ENCODE results near the gene KRTAP3-1. TPM values are rescaled to one million over a fixed set of nuclear protein-coding genes. Genes with fewer than 3 reads are reported as not detected.
A peak's percentile ranks its signal among the peaks of the same experiment; 100 is the strongest.

Gene KRTAP3-1
- total RNA-seq, 1 donor from 2014 or later, result not detected

DNA sequence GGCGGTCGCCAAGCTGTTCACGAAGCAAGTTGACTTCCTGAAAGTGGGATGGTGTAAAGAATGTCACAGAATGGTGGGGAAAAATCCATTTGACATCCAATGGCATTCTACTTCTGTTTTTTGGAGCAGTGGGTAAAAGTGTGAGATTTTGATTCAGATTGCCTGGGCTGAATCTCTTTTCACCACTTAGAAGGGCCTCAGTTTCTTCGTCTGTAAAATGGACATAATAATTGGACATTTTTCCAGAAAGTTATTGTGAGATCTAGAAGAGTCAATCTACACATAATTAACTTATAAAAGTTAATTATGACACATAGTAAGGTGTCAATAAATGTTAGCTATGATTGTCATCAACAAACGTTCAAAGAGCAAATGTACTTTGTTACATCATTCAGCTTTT is 27.8 kb downstream of the KRTAP3-1 start:
- DNase-seq (ENCODE audit: extremely low spot score, unreplicated experiment), result no peak
- TF ChIP-seq, protein P1, sequence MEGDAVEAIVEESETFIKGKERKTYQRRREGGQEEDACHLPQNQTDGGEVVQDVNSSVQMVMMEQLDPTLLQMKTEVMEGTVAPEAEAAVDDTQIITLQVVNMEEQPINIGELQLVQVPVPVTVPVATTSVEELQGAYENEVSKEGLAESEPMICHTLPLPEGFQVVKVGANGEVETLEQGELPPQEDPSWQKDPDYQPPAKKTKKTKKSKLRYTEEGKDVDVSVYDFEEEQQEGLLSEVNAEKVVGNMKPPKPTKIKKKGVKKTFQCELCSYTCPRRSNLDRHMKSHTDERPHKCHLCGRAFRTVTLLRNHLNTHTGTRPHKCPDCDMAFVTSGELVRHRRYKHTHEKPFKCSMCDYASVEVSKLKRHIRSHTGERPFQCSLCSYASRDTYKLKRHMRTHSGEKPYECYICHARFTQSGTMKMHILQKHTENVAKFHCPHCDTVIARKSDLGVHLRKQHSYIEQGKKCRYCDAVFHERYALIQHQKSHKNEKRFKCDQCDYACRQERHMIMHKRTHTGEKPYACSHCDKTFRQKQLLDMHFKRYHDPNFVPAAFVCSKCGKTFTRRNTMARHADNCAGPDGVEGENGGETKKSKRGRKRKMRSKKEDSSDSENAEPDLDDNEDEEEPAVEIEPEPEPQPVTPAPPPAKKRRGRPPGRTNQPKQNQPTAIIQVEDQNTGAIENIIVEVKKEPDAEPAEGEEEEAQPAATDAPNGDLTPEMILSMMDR (conservative IDR thresholded peaks at IDR 0.05), result no peak
- Mint-ChIP-seq H3K4me1 (ENCODE audit: unreplicated experiment) (peaks cover 19% of the 10 kb centered on the region), H3K4me3 (no peak overlapping the region), H3K27ac (no peak overlapping the region), H3K36me3 (no peaks in the 10 kb centered on the region), H3K27me3 (no peaks in the 10 kb centered on the region), H3K9me3 (no peaks in the 10 kb centered on the region)

DNA sequence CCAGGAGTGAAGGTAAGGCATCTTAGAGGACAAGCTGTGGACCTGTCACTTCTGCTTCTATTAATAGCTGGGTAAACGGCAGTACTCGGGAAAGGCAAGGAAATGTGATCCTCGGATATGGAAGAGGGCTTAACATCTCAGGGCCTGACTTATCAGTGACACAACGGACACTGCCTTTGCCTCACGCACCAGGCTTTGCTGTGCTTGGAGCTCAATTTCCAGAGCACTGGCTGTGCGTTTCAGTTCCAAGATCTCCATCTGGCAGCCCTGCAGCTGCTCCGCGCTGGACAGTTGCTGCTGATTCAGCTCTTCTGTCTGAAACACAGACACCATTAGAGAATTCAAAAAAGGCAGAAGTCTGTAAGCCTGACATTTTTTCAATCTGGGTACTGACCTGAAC is 28.3 kb downstream of the KRTAP3-1 start:
- H3K27ac Mint-ChIP-seq, result peak overlapping the region; percentile 11
- H3K27me3 Mint-ChIP-seq, result no peaks in the 10 kb centered on the region
- no peaks in the 10 kb centered on the region for H3K9me3 Mint-ChIP-seq
- peaks cover 19% of the 10 kb centered on the region for H3K4me1 Mint-ChIP-seq (ENCODE audit: unreplicated experiment)
- TF ChIP-seq, protein P1 (conservative IDR thresholded peaks at IDR 0.05), result no peak
- no peaks in the 10 kb centered on the region for H3K36me3 Mint-ChIP-seq
- DNase-seq (ENCODE audit: extremely low spot score, unreplicated experiment), result no peak
- no peak overlapping the region for H3K4me3 Mint-ChIP-seq

DNA sequence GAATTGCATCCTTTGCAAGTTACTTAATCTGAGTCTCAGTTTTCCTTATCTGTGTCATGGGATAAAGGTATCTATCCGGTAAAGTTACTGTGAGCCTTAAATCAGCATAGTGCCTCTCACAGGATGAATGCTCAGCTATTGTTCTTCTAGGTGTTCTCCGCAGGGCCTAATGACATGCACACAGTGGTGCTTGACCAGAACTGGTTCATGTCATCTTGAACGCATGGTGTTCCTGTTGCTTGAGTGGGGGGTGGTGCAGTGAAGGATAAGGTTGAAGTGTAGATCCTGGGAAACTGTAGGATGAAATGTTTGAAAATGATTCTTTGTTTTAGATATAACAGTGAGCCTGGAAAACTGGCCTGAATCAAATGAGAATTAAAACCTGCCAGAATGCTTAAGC is 28.8 kb downstream of the KRTAP3-1 start:
- DNase-seq (ENCODE audit: extremely low spot score, unreplicated experiment), result no peak

DNA sequence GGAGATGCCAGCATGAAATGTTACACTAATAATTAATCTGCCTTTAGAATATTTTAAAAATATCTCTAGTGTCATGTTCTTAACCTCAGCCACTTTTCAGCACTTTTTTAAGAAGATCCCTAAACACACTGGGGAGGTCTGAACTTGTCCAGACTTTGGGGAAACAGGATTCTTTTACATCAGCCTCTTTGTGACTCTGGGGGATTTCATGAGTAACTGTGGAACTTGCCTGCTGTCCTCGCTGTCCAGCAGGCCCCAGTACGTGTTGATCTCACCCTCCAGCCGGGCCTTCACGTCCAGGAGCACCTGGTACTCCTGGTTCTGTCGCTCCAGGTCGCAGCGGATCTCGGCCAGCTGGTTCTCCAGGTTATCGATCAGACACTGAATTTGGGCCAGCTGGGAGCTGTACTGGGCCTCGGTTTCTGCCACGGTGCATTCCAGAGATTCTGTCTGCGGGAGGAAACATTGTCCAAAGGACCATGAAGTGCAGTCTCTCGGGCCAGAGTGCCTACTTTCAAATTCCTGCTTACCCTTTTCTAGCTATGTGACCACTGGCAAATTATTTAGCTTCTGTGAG is 30.3 kb downstream of the KRTAP3-1 start:
- H3K36me3 Mint-ChIP-seq, result no peaks in the 10 kb centered on the region
- no peaks in the 10 kb centered on the region for H3K9me3 Mint-ChIP-seq
- H3K4me3 Mint-ChIP-seq, result no peak overlapping the region
- no peak for DNase-seq (ENCODE audit: extremely low spot score, unreplicated experiment)
- TF ChIP-seq, protein P1 (conservative IDR thresholded peaks at IDR 0.05), result no peak
- H3K27ac Mint-ChIP-seq, result no peak overlapping the region
- H3K27me3 Mint-ChIP-seq, result no peaks in the 10 kb centered on the region
- H3K4me1 Mint-ChIP-seq (ENCODE audit: unreplicated experiment), result peaks cover 19% of the 10 kb centered on the region

More for the DNA sequence above, 28.8 kb downstream of the KRTAP3-1 start:
- Mint-ChIP-seq H3K27me3 (no peaks in the 10 kb centered on the region), H3K4me1 (ENCODE audit: unreplicated experiment) (peaks cover 19% of the 10 kb centered on the region), H3K9me3 (no peaks in the 10 kb centered on the region), H3K36me3 (no peaks in the 10 kb centered on the region), H3K4me3 (no peak overlapping the region), H3K27ac (peak overlapping the region; percentile 11)
- TF ChIP-seq, protein P1 (conservative IDR thresholded peaks at IDR 0.05), result no peak

DNA sequence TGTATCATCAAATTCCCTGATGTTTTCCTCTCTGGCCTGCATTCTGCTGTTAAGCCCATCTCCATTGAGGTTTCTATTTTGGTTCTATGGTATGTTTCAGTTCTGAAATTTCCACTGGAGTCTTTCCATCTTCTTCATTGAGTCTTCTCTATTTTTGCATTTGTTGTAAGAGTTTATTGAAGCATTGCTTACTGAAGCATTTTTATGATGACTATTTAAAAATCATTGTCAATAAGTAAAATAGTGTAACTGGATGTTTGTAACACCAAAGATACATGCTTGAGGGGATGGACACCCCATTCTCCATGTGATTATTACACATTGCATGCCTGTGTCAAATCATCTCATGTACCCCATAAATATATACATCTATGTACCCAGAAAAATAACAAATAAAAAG is 33.4 kb downstream of the KRTAP3-1 start:
- Mint-ChIP-seq H3K27me3 (no peaks in the 10 kb centered on the region), H3K36me3 (no peaks in the 10 kb centered on the region), H3K9me3 (no peaks in the 10 kb centered on the region), H3K4me1 (ENCODE audit: unreplicated experiment) (peaks cover 12% of the 10 kb centered on the region), H3K4me3 (no peak overlapping the region), H3K27ac (no peak overlapping the region)
- DNase-seq (ENCODE audit: extremely low spot score, unreplicated experiment), result no peak
- TF ChIP-seq, protein P1 (conservative IDR thresholded peaks at IDR 0.05), result no peak

DNA sequence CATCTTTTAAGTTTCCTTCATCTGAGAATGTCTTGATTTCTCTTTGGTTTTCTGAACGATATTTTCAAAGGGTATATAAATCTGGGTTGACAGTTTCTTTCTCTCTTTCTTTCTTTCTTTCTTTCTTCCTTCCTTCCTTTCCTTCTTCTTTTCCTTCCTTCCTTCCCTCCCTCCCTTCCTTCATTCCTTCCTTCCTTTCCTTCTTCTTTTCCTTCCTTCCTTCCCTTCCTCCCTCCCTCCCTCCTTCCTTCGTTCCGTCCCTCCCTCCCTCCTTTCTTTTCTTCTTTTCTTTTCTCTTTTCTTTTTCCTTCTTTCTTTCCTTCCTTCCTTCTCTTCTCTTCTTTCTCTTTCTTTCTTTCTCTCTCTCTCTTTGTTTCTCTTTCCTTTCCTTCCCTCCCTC is 34.6 kb downstream of the KRTAP3-1 start:
- TF ChIP-seq, protein P1 (conservative IDR thresholded peaks at IDR 0.05), result no peak
- Mint-ChIP-seq H3K9me3 (no peaks in the 10 kb centered on the region), H3K36me3 (no peaks in the 10 kb centered on the region), H3K4me3 (no peak overlapping the region), H3K4me1 (ENCODE audit: unreplicated experiment) (peaks cover 7% of the 10 kb centered on the region), H3K27me3 (no peaks in the 10 kb centered on the region), H3K27ac (no peak overlapping the region)
- no peak for DNase-seq (ENCODE audit: extremely low spot score, unreplicated experiment)

All from type B pancreatic cell (in vitro differentiated cells).